Measurements from ENCODE around the gene UBP1. TPM values are rescaled to one million over a fixed set of nuclear protein-coding genes. Genes with fewer than 3 reads are reported as not detected.

UBP1 gene
- total RNA-seq = 60.6 to 61.8 TPM (median 60.9 TPM) in 3 replicates
- long read RNA-seq, full-length matches to known transcripts = 54 of 71 reads
- long read RNA-seq, partial matches to known transcripts = 7 of 71 reads
- long read RNA-seq, other reads (novel, unspliced or antisense) = 10 of 71 reads

GRCh38 chr3:33440328-33441224, at the start of gene UBP1:
UBP1 (minus strand) TSS chr3:33440405; CDS start chr3:33439848, 557 bp downstream.
- TF ChIP-seq, protein P1, sequence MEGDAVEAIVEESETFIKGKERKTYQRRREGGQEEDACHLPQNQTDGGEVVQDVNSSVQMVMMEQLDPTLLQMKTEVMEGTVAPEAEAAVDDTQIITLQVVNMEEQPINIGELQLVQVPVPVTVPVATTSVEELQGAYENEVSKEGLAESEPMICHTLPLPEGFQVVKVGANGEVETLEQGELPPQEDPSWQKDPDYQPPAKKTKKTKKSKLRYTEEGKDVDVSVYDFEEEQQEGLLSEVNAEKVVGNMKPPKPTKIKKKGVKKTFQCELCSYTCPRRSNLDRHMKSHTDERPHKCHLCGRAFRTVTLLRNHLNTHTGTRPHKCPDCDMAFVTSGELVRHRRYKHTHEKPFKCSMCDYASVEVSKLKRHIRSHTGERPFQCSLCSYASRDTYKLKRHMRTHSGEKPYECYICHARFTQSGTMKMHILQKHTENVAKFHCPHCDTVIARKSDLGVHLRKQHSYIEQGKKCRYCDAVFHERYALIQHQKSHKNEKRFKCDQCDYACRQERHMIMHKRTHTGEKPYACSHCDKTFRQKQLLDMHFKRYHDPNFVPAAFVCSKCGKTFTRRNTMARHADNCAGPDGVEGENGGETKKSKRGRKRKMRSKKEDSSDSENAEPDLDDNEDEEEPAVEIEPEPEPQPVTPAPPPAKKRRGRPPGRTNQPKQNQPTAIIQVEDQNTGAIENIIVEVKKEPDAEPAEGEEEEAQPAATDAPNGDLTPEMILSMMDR (IDR thresholded peaks at IDR 0.05) = peak; percentile 19
- no peaks in the 10 kb centered on the region for H3K27me3 Mint-ChIP-seq (ENCODE audit: low read depth)

DNA sequence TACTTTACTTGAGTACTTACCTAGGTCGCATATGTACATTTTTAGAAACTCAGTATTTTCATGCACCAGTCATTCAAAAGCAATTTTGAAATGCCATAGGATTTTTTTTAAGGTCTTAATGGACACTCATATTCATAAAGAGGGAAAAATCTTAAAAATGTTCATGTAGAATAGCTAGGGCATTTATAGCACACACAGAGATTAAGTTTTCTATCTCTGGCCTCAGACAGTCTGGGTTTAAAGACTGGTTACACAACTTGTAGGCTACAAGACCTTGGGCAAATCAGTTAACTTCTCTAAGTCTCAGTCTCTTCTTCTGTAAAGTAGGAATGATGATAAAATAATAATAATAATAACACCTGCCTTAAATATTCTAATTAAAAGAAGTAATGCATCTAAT, 48.5 kb upstream of the UBP1 start:
- no peaks in the 10 kb centered on the region for H3K36me3 Mint-ChIP-seq (ENCODE audit: low read depth)
- H3K4me3 Mint-ChIP-seq (ENCODE audit: unreplicated experiment) = no peak overlapping the region
- H3K9me3 Mint-ChIP-seq (ENCODE audit: low read depth) = no peaks in the 10 kb centered on the region
- H3K27ac Mint-ChIP-seq (ENCODE audit: unreplicated experiment) = no peak overlapping the region
- H3K27me3 Mint-ChIP-seq (ENCODE audit: low read depth) = no peaks in the 10 kb centered on the region
- no peak for DNase-seq (ENCODE audit: low spot score)
- peaks cover 6% of the 10 kb centered on the region for H3K4me1 Mint-ChIP-seq (ENCODE audit: low read depth)
- TF ChIP-seq, protein P1 (IDR thresholded peaks at IDR 0.05) = no peak

More at GRCh38 chr3:33440328-33441224, at the start of gene UBP1:
- Mint-ChIP-seq H3K9me3 (ENCODE audit: low read depth) (no peaks in the 10 kb centered on the region), H3K27ac (ENCODE audit: unreplicated experiment) (peak within 1 kb of the TSS; percentile 100), H3K4me1 (ENCODE audit: low read depth) (peaks cover 45% of the 10 kb centered on the region), H3K4me3 (ENCODE audit: unreplicated experiment) (peak within 1 kb of the TSS; percentile 96), H3K36me3 (ENCODE audit: low read depth) (no peaks in the 10 kb centered on the region)
- peak; percentile 100 for DNase-seq (ENCODE audit: low spot score)

DNA sequence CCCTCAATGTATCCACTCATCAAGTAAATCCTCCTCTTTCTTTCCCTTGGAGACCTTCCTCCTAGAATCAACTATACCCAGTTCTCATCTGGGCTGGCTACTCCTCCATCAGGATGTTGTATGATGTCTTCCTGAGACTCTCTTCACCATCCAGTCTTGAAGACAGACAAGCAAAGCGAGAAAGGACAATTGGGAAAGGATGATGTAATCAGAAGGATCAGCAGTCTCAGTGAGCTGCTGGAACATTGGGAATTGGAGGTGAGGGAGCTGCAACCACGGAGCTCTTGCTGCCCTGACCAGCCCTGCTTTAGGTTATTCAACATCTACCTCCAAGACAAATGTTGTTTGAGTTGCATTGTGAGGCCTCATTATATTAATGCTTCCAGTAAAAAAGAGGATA, 48.0 kb upstream of the UBP1 start:
- no peaks in the 10 kb centered on the region for H3K27me3 Mint-ChIP-seq (ENCODE audit: low read depth)
- no peaks in the 10 kb centered on the region for H3K9me3 Mint-ChIP-seq (ENCODE audit: low read depth)
- TF ChIP-seq, protein P1 (IDR thresholded peaks at IDR 0.05) = no peak
- no peak for DNase-seq (ENCODE audit: low spot score)
- H3K4me1 Mint-ChIP-seq (ENCODE audit: low read depth) = peaks cover 6% of the 10 kb centered on the region
- H3K27ac Mint-ChIP-seq (ENCODE audit: unreplicated experiment) = no peak overlapping the region
- no peak overlapping the region for H3K4me3 Mint-ChIP-seq (ENCODE audit: unreplicated experiment)
- H3K36me3 Mint-ChIP-seq (ENCODE audit: low read depth) = no peaks in the 10 kb centered on the region

GRCh38 chr3:33482111-33482521, 41.9 kb upstream of the UBP1 start:
- Mint-ChIP-seq H3K9me3 (ENCODE audit: low read depth) (peaks cover 7% of the 10 kb centered on the region), H3K27me3 (ENCODE audit: low read depth) (no peaks in the 10 kb centered on the region), H3K27ac (ENCODE audit: unreplicated experiment) (peak overlapping the region; percentile 54), H3K4me1 (ENCODE audit: low read depth) (peaks cover 18% of the 10 kb centered on the region), H3K36me3 (ENCODE audit: low read depth) (peaks cover 5% of the 10 kb centered on the region), H3K4me3 (ENCODE audit: unreplicated experiment) (peak overlapping the region; percentile 24)
- TF ChIP-seq, protein P1 (IDR thresholded peaks at IDR 0.05) = no peak
- no peak for DNase-seq (ENCODE audit: low spot score)

- Mint-ChIP-seq H3K4me1 (ENCODE audit: low read depth) (no peaks in the 10 kb centered on the region), H3K27ac (ENCODE audit: unreplicated experiment) (no peak overlapping the region), H3K36me3 (ENCODE audit: low read depth) (peaks cover under 1% of the 10 kb centered on the region), H3K4me3 (ENCODE audit: unreplicated experiment) (no peak overlapping the region), H3K9me3 (ENCODE audit: low read depth) (peaks cover under 1% of the 10 kb centered on the region), H3K27me3 (ENCODE audit: low read depth) (no peaks in the 10 kb centered on the region)
- TF ChIP-seq, protein P1 (IDR thresholded peaks at IDR 0.05) = no peak
- DNase-seq (ENCODE audit: low spot score) = no peak
These were observed 34.7 kb upstream of the UBP1 start for GRCh38 chr3:33474896-33475295.

All from chondrocyte (in vitro differentiated cells).